HEK293 (cell line): Measurements from ENCODE around the gene TBC1D14.

Experiments
- EGR2 ChIP-seq: fragments of 450-650 bp; formaldehyde crosslinking; IDR thresholded peaks from 2 replicates; pipeline ENCODE4 v1.5.1; 2016; ENCODE audit warnings: low read depth, missing biosample characterization, missing genetic modification characterization
- GFI1B ChIP-seq: fragments of 450-650 bp; formaldehyde crosslinking; IDR thresholded peaks from 2 replicates; pipeline ENCODE4 v1.5.1; 2016; ENCODE audit warnings: missing biosample characterization, missing genetic modification characterization
- GLI4 ChIP-seq: fragments of 450-650 bp; formaldehyde crosslinking; IDR thresholded peaks from 2 replicates; pipeline ENCODE4 v1.5.1; 2016; ENCODE audit warnings: missing biosample characterization, missing genetic modification characterization
- KLF9 ChIP-seq: fragments of 450-650 bp; formaldehyde crosslinking; IDR thresholded peaks from 2 replicates; pipeline ENCODE4 v1.5.1; 2016; ENCODE audit warnings: missing biosample characterization, missing genetic modification characterization, low read depth
- PATZ1 ChIP-seq: fragments of 450-650 bp; formaldehyde crosslinking; IDR thresholded peaks from 2 replicates; pipeline ENCODE4 v1.5.1; 2016; ENCODE audit warnings: missing biosample characterization, missing genetic modification characterization
- RBAK ChIP-seq: fragments of 450-650 bp; formaldehyde crosslinking; IDR thresholded peaks from 2 replicates; pipeline ENCODE4 v1.5.1; 2016; ENCODE audit warnings: missing biosample characterization, missing genetic modification characterization
- SCRT2 ChIP-seq: fragments of 450-650 bp; formaldehyde crosslinking; IDR thresholded peaks from 2 replicates; pipeline ENCODE4 v1.5.1; 2016; ENCODE audit warnings: missing biosample characterization, missing genetic modification characterization
- WT1 ChIP-seq: fragments of 450-650 bp; formaldehyde crosslinking; IDR thresholded peaks from 2 replicates; pipeline ENCODE4 v1.5.1; 2016; ENCODE audit warnings: missing biosample characterization, missing genetic modification characterization
- ZBTB44 ChIP-seq: fragments of 450-650 bp; IDR thresholded peaks from 2 replicates; pipeline ENCODE4 v1.5.1; 2018; ENCODE audit warnings: missing biosample characterization, mild to moderate bottlenecking, missing genetic modification characterization
- ZFP37 ChIP-seq: fragments of 450-650 bp; formaldehyde crosslinking; IDR thresholded peaks from 2 replicates; pipeline ENCODE4 v1.5.1; 2016; ENCODE audit warnings: missing biosample characterization, missing genetic modification characterization
- ZFP69B ChIP-seq: fragments of 450-650 bp; formaldehyde crosslinking; IDR thresholded peaks from 2 replicates; pipeline ENCODE4 v1.5.1; 2016; ENCODE audit warnings: missing biosample characterization, missing genetic modification characterization
- ZNF112 ChIP-seq: fragments of 450-650 bp; formaldehyde crosslinking; IDR thresholded peaks from 2 replicates; pipeline ENCODE4 v1.5.0; 2017; ENCODE audit warnings: missing biosample characterization, missing genetic modification characterization
- ZNF211 ChIP-seq: fragments of 450-650 bp; formaldehyde crosslinking; IDR thresholded peaks from 2 replicates; pipeline ENCODE4 v1.5.1; 2016; ENCODE audit warnings: low read depth, missing biosample characterization, missing genetic modification characterization
- ZNF292 ChIP-seq: fragments of 450-650 bp; formaldehyde crosslinking; IDR thresholded peaks from 2 replicates; pipeline ENCODE4 v1.5.1; 2016; ENCODE audit warnings: low read depth, missing biosample characterization, missing genetic modification characterization, borderline replicate concordance
- ZNF366 ChIP-seq: fragments of 450-650 bp; formaldehyde crosslinking; conservative IDR thresholded peaks from 2 replicates; pipeline ENCODE4 v1.5.1; 2016; ENCODE audit warnings: missing biosample characterization, missing genetic modification characterization
- ZNF488 ChIP-seq: fragments of 450-650 bp; formaldehyde crosslinking; IDR thresholded peaks from 2 replicates; pipeline ENCODE4 v1.5.1; 2016; ENCODE audit warnings: missing biosample characterization, missing genetic modification characterization
- ZNF513 ChIP-seq: fragments of 450-650 bp; IDR thresholded peaks from 2 replicates; pipeline ENCODE4 v1.5.1; 2018; ENCODE audit warnings: missing biosample characterization, missing genetic modification characterization
- ZNF529 ChIP-seq: fragments of 450-650 bp; formaldehyde crosslinking; IDR thresholded peaks from 2 replicates; pipeline ENCODE4 v1.5.1; 2017; ENCODE audit warnings: missing genetic modification characterization, missing biosample characterization; ENCODE audit not compliant: insufficient replicate concordance
- ZNF548 ChIP-seq: fragments of 450-650 bp; formaldehyde crosslinking; IDR thresholded peaks from 2 replicates; pipeline ENCODE4 v1.5.1; 2016; ENCODE audit warnings: missing biosample characterization, missing genetic modification characterization
- ZNF629 ChIP-seq: fragments of 450-650 bp; formaldehyde crosslinking; IDR thresholded peaks from 2 replicates; pipeline ENCODE4 v1.5.1; 2017; ENCODE audit warnings: missing biosample characterization, missing genetic modification characterization
- ZNF692 ChIP-seq: fragments of 450-650 bp; formaldehyde crosslinking; IDR thresholded peaks from 2 replicates; pipeline ENCODE4 v1.5.1; 2016; ENCODE audit warnings: missing biosample characterization, missing genetic modification characterization
- ZSCAN5A ChIP-seq: fragments of 450-650 bp; formaldehyde crosslinking; IDR thresholded peaks from 2 replicates; pipeline ENCODE4 v1.5.1; 2016; ENCODE audit warnings: missing biosample characterization, missing genetic modification characterization
- TF ChIP-seq, protein P1 (sequence below): fragments of 450-650 bp; formaldehyde crosslinking; IDR thresholded peaks from 2 replicates; pipeline ENCODE4 v1.5.1; 2017; ENCODE audit warnings: missing biosample characterization, missing genetic modification characterization
- TF ChIP-seq, protein P2 (sequence below): fragments of 450-650 bp; formaldehyde crosslinking; conservative IDR thresholded peaks from 2 replicates; pipeline ENCODE4 v1.5.1; 2016; ENCODE audit warnings: low read depth, missing biosample characterization, missing genetic modification characterization

TBC1D14 gene

GRCh38 chr4:6942238-6942800 is 32.7 kb downstream of the TBC1D14 start (continued):
- TF ChIP-seq, protein P1, sequence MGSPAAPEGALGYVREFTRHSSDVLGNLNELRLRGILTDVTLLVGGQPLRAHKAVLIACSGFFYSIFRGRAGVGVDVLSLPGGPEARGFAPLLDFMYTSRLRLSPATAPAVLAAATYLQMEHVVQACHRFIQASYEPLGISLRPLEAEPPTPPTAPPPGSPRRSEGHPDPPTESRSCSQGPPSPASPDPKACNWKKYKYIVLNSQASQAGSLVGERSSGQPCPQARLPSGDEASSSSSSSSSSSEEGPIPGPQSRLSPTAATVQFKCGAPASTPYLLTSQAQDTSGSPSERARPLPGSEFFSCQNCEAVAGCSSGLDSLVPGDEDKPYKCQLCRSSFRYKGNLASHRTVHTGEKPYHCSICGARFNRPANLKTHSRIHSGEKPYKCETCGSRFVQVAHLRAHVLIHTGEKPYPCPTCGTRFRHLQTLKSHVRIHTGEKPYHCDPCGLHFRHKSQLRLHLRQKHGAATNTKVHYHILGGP, result no peak
- no peak for TF ChIP-seq ZFP37 (tag by site-specific recombination)
- TF ChIP-seq ZNF292 (tag by site-specific recombination), result no peak
- no peak for TF ChIP-seq ZNF211 (tag by site-specific recombination)
- TF ChIP-seq ZNF629 (tag by site-specific recombination), result no peak
- no peak for TF ChIP-seq ZBTB44 (tag by site-specific recombination)
- no peak for TF ChIP-seq RBAK
- TF ChIP-seq GFI1B (tag by site-specific recombination), result peak; percentile 35; the same call in 1 of the 2 replicates
- TF ChIP-seq PATZ1 (tag by site-specific recombination), result no peak
- TF ChIP-seq, protein P2, sequence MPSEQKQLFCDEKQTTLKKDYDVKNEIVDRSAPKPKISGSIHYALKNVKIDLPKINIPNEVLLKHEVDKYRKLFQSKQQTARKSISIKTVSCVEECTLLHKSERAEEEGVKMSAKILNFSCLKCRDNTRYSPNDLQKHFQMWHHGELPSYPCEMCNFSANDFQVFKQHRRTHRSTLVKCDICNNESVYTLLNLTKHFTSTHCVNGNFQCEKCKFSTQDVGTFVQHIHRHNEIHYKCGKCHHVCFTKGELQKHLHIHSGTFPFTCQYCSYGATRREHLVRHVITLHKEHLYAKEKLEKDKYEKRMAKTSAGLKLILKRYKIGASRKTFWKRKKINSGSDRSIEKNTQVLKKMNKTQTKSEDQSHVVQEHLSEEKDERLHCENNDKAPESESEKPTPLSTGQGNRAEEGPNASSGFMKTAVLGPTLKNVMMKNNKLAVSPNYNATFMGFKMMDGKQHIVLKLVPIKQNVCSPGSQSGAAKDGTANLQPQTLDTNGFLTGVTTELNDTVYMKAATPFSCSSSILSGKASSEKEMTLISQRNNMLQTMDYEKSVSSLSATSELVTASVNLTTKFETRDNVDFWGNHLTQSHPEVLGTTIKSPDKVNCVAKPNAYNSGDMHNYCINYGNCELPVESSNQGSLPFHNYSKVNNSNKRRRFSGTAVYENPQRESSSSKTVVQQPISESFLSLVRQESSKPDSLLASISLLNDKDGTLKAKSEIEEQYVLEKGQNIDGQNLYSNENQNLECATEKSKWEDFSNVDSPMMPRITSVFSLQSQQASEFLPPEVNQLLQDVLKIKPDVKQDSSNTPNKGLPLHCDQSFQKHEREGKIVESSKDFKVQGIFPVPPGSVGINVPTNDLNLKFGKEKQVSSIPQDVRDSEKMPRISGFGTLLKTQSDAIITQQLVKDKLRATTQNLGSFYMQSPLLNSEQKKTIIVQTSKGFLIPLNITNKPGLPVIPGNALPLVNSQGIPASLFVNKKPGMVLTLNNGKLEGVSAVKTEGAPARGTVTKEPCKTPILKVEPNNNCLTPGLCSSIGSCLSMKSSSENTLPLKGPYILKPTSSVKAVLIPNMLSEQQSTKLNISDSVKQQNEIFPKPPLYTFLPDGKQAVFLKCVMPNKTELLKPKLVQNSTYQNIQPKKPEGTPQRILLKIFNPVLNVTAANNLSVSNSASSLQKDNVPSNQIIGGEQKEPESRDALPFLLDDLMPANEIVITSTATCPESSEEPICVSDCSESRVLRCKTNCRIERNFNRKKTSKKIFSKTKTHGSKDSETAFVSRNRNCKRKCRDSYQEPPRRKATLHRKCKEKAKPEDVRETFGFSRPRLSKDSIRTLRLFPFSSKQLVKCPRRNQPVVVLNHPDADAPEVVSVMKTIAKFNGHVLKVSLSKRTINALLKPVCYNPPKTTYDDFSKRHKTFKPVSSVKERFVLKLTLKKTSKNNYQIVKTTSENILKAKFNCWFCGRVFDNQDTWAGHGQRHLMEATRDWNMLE (tag by site-specific recombination), result no peak
- TF ChIP-seq ZNF513, result no peak
- no peak for TF ChIP-seq ZNF529
- no peak for TF ChIP-seq ZNF366
- no peak for TF ChIP-seq SCRT2 (tag by site-specific recombination)
- TF ChIP-seq ZSCAN5A (tag by site-specific recombination), result no peak
- no peak for TF ChIP-seq ZNF548 (tag by site-specific recombination)
- peak; percentile 91 for TF ChIP-seq ZNF692 (tag by site-specific recombination)
- TF ChIP-seq ZNF112, result no peak
- no peak for TF ChIP-seq WT1 (tag by site-specific recombination)
- TF ChIP-seq EGR2, result peak; percentile 63
- TF ChIP-seq ZNF488 (tag by site-specific recombination), result no peak
- no peak for TF ChIP-seq GLI4
- TF ChIP-seq KLF9 (tag by site-specific recombination), result no peak
- peak; percentile 90 for TF ChIP-seq ZFP69B (tag by site-specific recombination)
